ENCODE results near the gene NRTN. TPM values are rescaled to one million over a fixed set of nuclear protein-coding genes. Genes with fewer than 3 reads are reported as not detected.

Gene NRTN
- total and polyA plus RNA-seq, 2 donors (not counting 3 experiments of a cell fraction or from before 2014, with no cell fraction given), result 0.41 TPM; not detected in 1

- Histone ChIP-seq H3K4me3 (replicated peaks in 1 of 3; ENCODE audit: insufficient read depth in 1 of 3, low read depth in 1 of 3, low read length in 3 of 3) (no peak overlapping the region), H3K27me3 (ENCODE audit: control insufficient read depth in 2 of 2, insufficient read depth in 2 of 2, low read length in 2 of 2) (no peaks in the 10 kb centered on the region), H3K36me3 (ENCODE audit: control insufficient read depth in 2 of 2, extremely low read depth in 1 of 2, insufficient read depth in 2 of 2, low read length in 2 of 2) (no peaks in the 10 kb centered on the region), H3K9me1 (replicated peaks; ENCODE audit: control insufficient read depth, extremely low read depth, insufficient read depth, low read length) (no peaks in the 10 kb centered on the region), H4K20me1 (replicated peaks; ENCODE audit: control insufficient read depth, extremely low read depth, insufficient read depth, low read length) (no peaks in the 10 kb centered on the region), H3K27ac (ENCODE audit: insufficient read depth, low read depth, low read length) (no peak overlapping the region), H3K79me2 (ENCODE audit: control insufficient read depth, insufficient read depth, low read length) (no peaks in the 10 kb centered on the region), H3K4me1 (ENCODE audit: control insufficient read depth, extremely low read depth, insufficient read depth, low read length) (no peaks in the 10 kb centered on the region), H3K4me2 (ENCODE audit: insufficient read depth, low read length) (no peak overlapping the region), H2AFZ (ENCODE audit: low read depth, low read length) (no peak overlapping the region), H3K9me3 (replicated peaks; ENCODE audit: control insufficient read depth, insufficient read depth, low read length) (no peaks in the 10 kb centered on the region), H3K9ac (replicated peaks; ENCODE audit: extremely low read depth, insufficient read depth, low read length) (no peak overlapping the region)
- ChIA-PET POLR2A (no interaction called here), CTCF (interaction anchor here (0.7 to 2.2 kb wide), 2 partner anchors 54 to 246 kb away, joined by 3 to 6 read pairs; no protein-coding TSS in a partner anchor)
- dilution Hi-C loops (cut with MboI; ENCODE audit: extremely low pct_ligation_motif_present, low sequenced_read_pairs), result no loop called here
- intact Hi-C loops (cut with micrococcal nuclease), result no loop called here
- no peak for FAIRE-seq
- TF ChIP-seq POLR2A (IDR thresholded peaks at IDR 0.05; ENCODE audit: low read depth, low read length) (no peak), GATA2 (IDR thresholded peaks at IDR 0.05; ENCODE audit: insufficient read depth, insufficient read length, low read depth, low read length) (no peak), JUN (IDR thresholded peaks at IDR 0.05; ENCODE audit: borderline replicate concordance, insufficient read depth, insufficient read length, low read depth) (no peak), POLR2AphosphoS5 (IDR thresholded peaks at IDR 0.05; ENCODE audit: insufficient read depth, low read depth, low read length) (no peak), MAX (IDR thresholded peaks at IDR 0.05; ENCODE audit: insufficient read depth, insufficient read length) (no peak), MYC (IDR thresholded peaks at IDR 0.05; ENCODE audit: low read depth, low read length) (no peak), FOS (IDR thresholded peaks at IDR 0.05; ENCODE audit: borderline replicate concordance, insufficient read depth, low read length) (no peak), CTCF (IDR thresholded peaks at IDR 0.05; ENCODE audit: extremely low read depth in 1 of 2, insufficient read depth in 1 of 2, low read depth in 1 of 2, low read length in 2 of 2) (no peak), EZH2 (IDR thresholded peaks at IDR 0.05; ENCODE audit: borderline replicate concordance, low read depth, low read length, severe bottlenecking) (no peak)
- DNase-seq (ENCODE audit: low read depth, low spot score), result no peak
- no TSS peak for BruUV-seq (replicated peaks)
Observed at GRCh38 chr19:5775668-5776309, 29.1 kb upstream of the NRTN start.

Measured in endothelial cell of umbilical vein (primary cell).